DMS 273 (cell line): ENCODE results near the gene AOC1.

Source experiments
- DNase-seq: peaks from one replicate; lab custom pipeline; 2025; ENCODE audit not compliant: unreplicated experiment; lab: John Stamatoyannopoulos, UW

AOC1 gene

DNA sequence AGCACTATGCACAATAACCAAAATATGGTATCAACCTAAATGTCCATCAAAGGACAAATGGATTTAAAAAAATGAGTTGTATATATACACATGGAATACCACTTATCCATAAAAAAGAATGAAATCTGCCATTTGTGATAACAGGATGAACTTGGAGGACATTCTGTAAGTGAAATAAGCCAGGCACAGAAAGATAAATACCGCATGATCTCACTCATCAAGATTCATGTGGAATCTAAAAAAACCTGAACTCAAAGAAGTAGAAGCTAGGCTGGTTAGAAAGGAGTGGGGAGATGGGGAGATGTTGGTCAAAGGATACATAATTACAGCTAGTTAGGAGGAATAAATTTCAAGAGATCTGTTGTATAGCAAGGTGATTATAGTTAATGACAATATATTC is 17.3 kb upstream of the AOC1 start:
- DNase-seq: no peak

DNA sequence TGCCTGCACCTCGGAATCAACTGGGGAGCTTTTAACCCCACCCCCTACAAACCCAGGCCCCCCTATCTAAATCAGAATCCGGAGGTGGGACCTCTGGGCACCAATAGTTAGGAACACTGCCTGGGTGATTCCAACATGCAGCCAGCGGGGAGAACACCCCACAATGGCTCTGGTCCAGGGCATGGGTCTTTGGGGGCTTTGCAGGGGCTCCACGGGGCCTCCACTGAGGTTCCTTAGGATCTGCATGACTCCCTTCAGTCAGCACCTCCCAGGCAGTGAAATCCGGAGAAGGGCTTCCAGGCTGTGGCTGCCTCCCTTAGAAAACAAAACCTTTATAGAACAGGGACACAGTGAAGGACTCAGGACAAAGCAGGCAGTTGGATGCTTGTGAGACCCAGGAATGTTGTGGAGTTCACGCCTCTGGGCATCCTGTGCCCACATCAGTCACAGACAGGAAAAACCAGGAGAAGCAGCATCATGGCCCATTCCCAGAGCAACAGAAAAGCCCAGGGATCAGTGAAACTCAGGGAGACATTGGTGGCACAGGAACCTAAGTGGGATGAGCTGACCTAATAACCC is 16.5 kb upstream of the AOC1 start:
- DNase-seq: no peak

DNA sequence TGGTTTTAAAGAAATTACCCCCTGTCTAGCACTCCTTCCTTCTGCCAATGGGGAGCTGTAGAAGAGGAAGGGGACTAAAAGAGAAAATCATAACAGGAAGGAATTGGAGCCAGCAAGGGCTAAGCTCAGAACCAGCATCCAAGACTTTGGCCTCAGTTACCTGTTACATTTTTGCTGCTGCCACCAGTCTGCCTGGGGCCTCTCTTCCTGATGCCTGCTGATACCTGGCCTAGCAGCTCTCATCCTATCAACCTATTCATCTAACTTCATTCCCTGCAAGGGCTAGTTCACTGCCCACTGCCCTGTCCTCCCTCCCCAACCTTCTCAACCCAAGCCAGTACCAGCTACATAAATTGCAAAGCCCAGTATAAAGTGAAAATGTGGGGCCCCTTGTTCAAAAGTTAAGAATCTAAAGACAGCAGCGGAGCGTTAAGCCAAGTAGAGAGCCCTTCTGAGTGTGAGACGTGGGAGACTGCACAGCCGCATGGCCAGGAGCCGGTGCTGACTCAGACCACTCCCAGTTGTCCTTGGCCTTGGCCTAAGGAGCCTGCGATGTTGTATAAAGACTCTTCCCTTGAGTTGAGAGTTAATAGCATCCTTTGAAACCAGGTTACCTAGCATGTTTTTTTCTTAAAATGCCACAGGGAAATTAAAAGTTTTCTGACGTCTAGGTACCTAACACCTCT is 13.2 kb upstream of the AOC1 start:
- DNase-seq: no peak

DNA sequence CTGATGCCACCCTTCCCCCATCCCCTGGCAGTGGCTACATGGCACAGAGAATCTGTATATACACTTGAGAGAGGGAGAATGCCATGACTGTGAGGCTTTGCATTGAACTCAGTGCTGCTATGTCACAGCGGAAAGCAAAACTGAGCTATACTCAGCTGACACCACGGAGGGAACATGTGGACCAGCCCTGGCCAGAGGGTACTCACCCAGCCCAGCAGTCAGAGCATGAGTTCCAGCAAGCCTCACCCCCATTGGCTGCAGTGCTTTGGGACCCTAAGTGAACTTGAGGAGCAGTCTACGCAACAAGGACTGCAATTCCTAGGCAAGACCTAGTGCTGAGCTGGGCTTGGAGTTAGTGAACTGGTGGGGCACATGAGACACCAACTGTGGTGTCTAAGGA is 10.3 kb upstream of the AOC1 start:
- no peak for DNase-seq

DNA sequence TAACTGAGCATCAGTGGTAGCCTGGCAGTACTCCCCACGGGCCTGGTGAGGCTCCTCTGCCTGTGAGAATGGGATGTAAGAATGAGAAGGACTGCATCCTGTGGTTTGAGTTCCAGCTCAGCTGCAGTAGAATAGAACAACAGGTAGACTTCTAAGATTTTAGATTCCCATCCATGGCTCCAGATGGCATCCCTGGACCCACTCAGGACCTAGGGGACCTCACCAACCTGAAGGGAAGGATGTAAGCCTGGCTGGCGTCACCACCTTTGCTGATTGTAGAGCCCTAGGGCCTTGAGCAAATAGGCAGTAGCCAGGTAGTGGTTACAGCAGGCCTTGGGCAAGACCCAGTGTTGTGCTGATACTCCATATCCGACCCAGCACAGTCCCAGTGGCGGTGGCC is 9.6 kb upstream of the AOC1 start:
- DNase-seq: no peak

DNA sequence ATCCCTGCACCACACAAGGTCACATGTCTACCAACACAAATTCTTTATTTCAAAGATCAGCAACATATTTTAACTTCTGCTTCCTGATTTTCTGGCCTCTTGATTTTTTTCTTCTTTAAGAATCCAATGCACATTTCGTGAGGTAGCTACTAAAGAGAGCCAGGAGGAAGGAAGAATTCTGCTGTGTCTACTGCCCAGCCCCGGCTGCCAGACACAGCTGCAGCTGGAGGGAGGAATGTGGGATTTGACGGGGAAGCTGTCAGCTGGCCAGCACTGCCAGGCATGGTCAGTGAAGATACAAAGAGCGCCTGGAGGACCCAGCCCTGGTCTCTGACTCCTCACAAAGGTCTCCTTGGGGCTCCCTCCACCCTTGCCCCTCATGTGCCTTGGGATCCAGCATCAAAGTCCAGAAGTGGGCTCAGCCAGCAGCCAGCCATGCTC is 6.9 kb upstream of the AOC1 start:
- DNase-seq: no peak

DNA sequence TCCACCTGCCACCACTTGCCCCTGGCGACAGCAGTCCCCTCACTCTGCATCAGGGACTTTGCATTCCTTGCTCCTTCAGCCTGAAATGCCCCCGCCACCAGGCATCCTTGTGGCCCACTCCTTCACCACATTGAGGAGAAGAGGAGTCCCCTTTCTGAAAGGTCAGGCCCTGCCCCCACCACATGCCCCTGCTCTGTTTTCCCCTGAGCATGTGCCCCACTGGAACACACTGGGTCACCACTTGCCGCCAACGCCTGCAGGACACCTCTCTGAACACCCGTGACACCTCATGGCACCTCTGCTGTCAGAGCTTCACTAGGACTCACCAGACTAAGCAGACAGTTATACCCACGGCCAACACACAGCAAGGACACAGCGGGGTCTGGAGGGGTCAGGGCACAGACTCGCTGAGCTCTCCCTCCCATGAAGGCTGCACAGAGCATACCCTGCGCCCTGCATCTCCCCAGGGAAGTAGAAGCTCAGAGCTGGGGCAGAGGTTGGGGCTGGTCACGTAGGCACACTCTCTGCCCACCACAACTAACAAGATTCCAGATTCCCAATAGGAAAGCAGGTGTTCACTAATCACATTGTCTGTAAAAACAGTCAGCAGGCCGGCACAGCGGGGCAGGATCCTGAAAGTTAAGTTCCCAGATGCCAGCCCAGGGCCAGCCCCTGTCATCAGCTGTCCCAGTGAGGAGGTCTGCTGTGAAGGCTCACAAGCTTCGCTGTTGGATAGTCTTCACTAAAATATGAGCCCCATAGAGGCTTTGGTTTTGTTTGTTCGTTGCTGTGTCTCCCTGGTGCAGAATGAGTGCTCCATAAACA is 5.8 kb upstream of the AOC1 start:
- no peak for DNase-seq

DNA sequence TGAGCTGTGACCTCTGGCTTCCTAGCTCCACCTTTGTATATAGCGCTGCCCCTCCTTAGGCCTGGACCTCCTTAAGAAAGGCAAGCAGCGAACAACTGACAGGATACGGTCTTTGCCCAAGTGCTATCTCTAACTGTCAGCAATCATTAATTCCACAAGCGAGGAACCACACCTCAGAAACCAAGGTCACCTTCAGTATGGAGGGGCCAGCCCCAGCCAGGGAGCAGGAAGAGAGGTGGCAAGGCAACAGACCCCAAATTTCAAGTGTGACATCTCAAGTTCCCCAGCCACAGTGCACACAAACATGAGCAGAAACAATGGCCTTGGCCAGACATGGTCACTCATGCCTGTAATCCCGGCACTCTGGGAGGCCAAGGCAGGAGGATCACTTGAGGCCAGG is 4.8 kb upstream of the AOC1 start:
- no peak for DNase-seq

DNA sequence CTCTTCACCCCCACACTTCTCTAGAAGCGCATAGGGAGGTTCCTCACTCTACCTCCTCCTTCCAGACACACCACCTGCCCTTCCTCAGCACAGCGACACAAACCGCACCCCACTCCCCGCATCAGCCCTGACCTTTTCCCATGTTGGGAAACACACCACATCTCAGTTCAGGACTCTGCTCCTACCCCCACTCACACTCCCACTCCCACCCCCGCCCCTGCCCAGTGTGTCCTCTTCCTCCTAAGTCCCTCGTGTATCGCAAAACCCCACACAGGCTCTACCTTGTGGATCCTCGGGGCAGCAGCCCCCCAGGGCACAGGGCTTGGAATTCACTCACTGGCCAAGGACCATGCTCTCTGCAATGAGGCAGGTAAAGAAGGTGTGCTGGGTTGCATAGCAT is 4.2 kb upstream of the AOC1 start:
- DNase-seq: no peak

DNA sequence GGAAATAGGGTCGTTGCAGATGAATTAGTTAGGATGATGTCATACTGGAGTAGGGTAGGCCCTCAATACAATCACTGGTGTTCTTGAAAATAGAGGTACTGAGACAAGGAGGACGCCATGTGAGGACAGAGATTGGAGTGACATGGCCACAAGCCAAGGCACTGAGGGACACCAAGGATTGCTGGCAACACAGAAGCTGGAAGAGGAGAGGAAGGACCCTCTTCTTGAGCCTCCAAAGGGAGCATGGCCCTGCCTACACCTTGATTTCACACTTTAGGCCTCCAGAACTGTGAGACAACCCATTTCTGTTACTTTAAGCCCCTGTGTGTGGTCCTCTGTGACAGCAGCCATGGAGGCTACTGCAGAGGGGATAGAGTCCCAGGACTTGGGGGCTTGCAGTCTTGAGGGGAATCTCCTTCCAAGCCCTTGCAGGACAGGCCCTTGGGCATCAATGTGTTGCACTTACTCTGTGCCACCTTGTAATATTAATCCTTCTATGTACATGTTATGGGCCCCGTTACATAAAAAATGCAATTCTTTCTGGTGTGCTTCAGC is 3.7 kb upstream of the AOC1 start:
- DNase-seq: no peak

DNA sequence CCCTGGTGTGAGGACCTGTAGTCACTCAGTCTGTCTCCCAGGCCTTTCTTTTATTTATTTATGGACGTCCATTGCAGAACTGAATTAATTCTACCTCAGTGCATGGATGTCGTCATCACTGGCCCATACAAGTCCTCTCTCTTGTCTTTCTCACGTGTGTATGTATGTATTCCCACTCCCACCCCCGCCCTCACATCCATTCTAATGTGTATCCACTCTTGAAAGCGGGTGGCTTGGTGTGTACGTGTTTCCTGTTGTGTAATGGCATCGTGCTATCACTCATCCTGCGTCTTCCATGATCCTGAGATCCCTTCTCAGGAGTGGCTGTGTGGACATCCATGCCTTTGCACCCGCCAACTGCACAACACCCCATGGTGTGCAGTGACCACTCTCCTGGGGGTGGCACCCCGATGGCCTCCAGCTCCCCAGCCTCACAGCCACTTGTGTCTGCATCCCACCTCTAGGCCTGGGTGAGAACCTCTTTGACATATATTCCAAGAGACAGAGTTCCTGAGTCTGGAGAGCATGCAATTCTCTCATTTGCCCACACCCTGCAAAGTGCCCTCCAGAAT is 3.0 kb upstream of the AOC1 start:
- no peak for DNase-seq

DNA sequence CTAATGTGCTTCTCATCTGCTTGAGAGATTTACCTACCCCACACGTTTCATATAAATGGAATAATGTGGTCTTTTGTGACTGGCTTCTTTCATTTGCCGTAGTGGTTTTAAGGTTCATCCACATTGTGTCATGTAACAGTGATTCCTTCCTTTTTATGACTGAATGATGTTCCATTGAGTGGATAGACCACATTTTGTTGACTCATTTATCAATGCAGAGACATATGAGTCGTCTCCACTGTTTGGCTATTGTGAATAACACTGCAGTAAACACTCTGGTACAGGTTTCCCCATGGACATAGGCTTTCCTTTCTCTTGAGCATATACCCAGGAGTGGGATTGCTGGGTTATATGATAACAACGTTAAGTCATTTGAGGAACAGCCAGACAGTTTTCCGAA is 2.0 kb upstream of the AOC1 start:
- DNase-seq: no peak

DNA sequence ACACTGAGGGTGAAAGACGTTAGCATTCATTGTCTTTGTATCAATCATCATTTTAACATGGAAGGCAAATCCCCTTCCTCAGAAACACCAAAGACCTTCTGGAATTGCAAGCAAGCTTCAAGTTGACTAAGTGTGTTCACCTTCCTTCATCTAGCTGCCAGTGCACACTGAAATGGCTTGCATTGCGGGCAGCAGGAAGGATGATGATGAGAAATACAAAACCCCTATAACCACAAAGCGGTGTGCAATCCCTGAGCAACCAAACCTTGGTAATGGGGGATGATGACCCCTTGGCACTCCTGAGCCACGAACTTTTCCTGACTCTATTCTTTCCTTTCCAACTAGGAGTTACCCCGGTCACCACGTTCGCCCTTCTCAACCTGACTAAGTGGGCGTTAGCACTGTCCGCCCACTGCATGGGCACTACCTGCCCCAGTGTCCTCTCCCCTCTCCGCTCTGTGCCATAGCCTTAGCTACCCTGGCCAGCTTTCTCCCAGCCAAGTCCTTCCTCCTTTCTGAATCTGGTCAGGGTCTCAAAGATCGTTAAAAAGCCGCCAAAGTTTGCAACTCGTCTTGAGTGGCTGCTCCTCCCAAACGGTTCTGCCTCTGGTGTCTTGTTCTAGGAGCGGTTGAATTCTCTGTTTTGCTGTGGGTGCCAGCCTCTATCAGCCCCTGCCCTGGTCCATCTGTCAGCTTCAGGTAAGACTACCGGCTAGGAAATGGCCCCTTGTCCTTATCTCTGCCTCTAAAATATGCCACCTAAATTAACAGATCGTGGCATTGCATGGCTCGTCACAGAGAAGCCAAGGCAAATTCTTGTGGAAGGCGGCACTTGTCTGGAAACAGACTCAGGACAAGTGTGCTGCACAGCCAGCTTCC is 586 bp upstream of the AOC1 start:
- DNase-seq: no peak

DNA sequence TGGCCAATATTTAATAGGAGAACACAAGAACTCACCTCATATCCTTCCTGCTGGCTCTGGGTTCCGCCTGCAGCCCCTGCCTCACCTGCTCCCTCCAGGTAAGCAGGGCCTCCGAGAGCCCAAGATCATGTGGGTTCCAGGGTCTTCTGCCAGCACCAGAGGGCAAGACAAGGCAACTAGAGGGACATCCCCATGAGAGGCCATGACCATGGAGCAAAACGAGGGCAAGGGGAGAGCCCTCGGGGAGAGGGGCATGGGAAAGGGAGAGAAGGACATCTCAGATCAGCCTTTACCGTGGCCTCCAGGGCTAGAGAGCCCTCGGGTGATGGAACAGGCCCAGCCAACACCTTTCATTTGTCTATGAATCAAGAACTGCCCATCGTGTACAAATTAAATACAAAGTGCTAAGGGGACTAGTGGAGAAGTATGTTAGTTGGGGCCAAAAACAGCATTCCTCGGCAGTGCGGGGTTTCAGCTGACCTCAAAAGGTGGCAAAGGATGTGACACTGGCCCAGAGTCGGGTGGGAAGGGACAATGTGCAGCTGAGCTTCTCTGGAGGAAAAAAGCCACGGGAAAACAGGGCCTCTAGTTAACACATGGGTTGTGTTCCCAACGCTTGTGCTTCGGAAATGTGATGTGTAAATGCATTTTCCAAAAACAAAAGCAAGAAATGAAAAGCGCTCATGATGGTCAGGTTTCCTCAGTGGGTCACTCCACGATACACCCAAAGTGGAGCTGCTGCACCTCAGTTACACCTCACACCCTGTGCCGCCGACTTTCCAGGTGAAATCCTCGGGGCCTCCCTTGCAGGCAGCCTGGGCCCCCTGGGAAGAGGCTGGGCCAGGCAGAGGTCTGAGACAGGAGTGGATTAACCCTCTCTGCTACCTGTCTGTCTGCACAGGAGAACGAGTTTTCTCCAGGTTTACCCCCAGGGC is 2.0 kb downstream of the AOC1 start:
- no peak for DNase-seq

DNA sequence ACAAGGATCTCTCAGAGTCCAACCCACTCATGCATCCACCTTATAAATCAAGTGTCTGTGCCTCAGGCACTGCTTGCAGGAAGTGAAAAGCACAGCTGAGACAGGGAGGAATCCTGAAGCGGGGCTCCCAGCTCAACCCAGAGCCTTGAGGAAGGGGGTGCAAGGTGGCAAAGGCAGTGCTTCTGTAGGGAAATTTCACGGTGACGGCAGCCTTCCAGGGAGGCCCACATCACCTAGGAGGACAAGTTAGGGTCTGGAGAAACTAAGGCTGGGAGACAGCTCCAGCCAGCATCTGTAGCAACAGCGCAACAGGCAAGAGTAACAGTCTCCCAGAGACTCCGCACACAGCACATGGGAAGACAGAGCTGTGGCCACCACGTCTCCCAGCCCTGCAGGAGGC is 2.7 kb downstream of the AOC1 start:
- no peak for DNase-seq

DNA sequence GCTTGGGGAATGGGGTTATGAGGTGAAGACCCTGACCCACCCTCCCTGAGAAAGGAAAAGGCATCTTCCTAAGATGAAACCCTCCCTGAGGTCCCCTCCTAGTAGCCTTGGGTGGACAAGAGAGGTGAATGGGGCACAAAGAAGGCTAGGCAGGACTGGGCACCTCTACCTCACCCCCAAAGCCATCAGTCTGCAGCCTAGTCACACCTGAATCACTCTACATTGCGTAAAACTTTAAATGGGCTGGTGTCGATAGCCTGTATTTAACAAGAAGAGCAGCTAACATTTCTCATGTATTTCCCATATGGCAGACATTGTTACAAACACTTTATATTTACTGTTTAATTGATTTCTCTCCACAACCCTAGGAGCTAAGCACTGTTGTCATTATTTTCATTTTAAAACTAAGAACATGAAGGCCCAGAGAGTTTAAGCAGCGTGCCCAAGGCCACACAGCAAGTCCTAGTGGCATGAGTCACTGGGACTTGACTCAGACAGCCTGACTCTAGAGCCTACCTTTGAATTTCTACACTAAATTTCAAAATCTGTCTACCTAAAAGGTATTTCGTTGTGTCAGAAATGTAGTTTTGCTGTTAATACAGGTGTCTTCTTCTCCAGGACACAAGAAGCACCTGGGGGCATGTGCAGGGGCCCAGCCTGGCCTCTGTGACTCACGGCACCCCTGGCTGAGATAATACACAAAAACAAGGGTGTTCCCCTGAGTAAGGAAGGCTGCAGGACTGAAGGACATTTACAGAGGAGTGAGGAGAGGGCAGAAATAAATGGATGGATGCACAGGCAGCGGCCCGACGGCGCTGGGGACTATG is 3.4 kb downstream of the AOC1 start:
- no peak for DNase-seq

DNA sequence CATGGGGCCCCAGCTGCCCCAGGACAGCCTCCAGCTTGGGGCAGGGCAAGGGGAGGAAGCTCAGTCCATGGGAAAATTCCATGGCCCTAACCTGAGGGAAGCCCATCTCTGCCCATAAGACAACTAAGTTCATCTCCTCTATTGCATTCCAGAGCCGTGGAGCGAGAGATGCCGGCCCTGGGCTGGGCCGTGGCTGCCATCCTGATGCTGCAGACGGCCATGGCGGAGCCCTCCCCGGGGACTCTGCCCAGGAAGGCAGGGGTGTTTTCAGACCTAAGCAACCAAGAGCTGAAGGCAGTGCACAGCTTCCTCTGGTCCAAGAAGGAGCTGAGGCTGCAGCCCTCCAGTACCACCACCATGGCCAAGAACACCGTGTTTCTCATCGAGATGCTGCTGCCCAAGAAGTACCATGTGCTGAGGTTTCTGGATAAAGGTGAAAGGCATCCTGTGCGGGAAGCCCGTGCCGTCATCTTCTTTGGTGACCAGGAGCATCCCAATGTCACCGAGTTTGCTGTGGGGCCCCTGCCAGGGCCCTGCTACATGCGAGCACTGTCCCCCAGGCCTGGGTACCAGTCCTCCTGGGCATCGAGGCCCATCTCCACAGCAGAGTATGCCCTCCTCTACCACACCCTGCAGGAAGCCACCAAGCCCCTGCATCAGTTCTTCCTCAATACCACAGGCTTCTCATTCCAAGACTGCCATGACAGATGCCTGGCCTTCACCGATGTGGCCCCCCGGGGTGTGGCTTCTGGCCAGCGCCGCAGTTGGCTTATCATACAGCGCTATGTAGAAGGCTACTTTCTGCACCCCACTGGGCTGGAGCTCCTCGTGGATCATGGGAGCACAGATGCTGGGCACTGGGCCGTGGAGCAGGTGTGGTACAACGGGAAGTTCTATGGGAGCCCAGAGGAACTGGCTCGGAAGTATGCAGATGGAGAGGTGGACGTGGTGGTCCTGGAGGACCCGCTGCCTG is 4.3 kb downstream of the AOC1 start:
- DNase-seq: no peak
